ENCODE results near the gene UBTD1.
"Not testable (repeated sequence)": the region's sequence is repeated elsewhere in the genome, so short reads cannot be mapped to it uniquely, and the experiment has no call there.

UBTD1 gene

GRCh38 chr10:97517096-97517750, 18.5 kb downstream of the UBTD1 start:
- H3K27me3 ChIP-seq (replicated peaks; ENCODE audit: control insufficient read depth, insufficient read depth, low read length) = no peaks in the 10 kb centered on the region
- H3K36me3 ChIP-seq (ENCODE audit: control insufficient read depth, insufficient read depth, low read length, severe bottlenecking) = no peaks in the 10 kb centered on the region
- no peak overlapping the region for H3K9ac ChIP-seq (ENCODE audit: low read length)
- no peaks in the 10 kb centered on the region for H3K9me3 ChIP-seq (ENCODE audit: control insufficient read depth, low read length)
- peaks cover 23% of the 10 kb centered on the region for H3K4me1 ChIP-seq (ENCODE audit: control insufficient read depth, insufficient read depth, low read length)
- H3K4me3 ChIP-seq (ENCODE audit: low read length) = no peak overlapping the region
- DNase-seq (ENCODE audit: low read depth) = no peak

GRCh38 chr10:97517778-97518300, 19.1 kb downstream of the UBTD1 start:
- Histone ChIP-seq H3K4me1 (ENCODE audit: control insufficient read depth, insufficient read depth, low read length) (peaks cover 18% of the 10 kb centered on the region), H3K9ac (ENCODE audit: low read length) (no peak overlapping the region), H3K36me3 (ENCODE audit: control insufficient read depth, insufficient read depth, low read length, severe bottlenecking) (no peaks in the 10 kb centered on the region), H3K9me3 (ENCODE audit: control insufficient read depth, low read length) (no peaks in the 10 kb centered on the region), H3K27me3 (replicated peaks; ENCODE audit: control insufficient read depth, insufficient read depth, low read length) (no peaks in the 10 kb centered on the region), H3K4me3 (ENCODE audit: low read length) (no peak overlapping the region)
- DNase-seq (ENCODE audit: low read depth) = no peak

GRCh38 chr10:97518301-97519043, 19.7 kb downstream of the UBTD1 start:
- no peaks in the 10 kb centered on the region for H3K9me3 ChIP-seq (ENCODE audit: control insufficient read depth, low read length)
- peak; percentile 26 for DNase-seq (ENCODE audit: low read depth)
- no peak overlapping the region for H3K4me3 ChIP-seq (ENCODE audit: low read length)
- no peak overlapping the region for H3K9ac ChIP-seq (ENCODE audit: low read length)
- no peaks in the 10 kb centered on the region for H3K27me3 ChIP-seq (replicated peaks; ENCODE audit: control insufficient read depth, insufficient read depth, low read length)
- no peaks in the 10 kb centered on the region for H3K36me3 ChIP-seq (ENCODE audit: control insufficient read depth, insufficient read depth, low read length, severe bottlenecking)
- peaks cover 18% of the 10 kb centered on the region for H3K4me1 ChIP-seq (ENCODE audit: control insufficient read depth, insufficient read depth, low read length)

GRCh38 chr10:97519342-97519741, 20.6 kb downstream of the UBTD1 start:
- H3K4me1 ChIP-seq (ENCODE audit: control insufficient read depth, insufficient read depth, low read length) = peaks cover 18% of the 10 kb centered on the region
- no peak overlapping the region for H3K4me3 ChIP-seq (ENCODE audit: low read length)
- no peaks in the 10 kb centered on the region for H3K9me3 ChIP-seq (ENCODE audit: control insufficient read depth, low read length)
- no peaks in the 10 kb centered on the region for H3K36me3 ChIP-seq (ENCODE audit: control insufficient read depth, insufficient read depth, low read length, severe bottlenecking)
- peak; percentile 26 for DNase-seq (ENCODE audit: low read depth)
- no peak overlapping the region for H3K9ac ChIP-seq (ENCODE audit: low read length)
- no peaks in the 10 kb centered on the region for H3K27me3 ChIP-seq (replicated peaks; ENCODE audit: control insufficient read depth, insufficient read depth, low read length)

GRCh38 chr10:97520520-97520919, 21.8 kb downstream of the UBTD1 start:
- Histone ChIP-seq H3K9me3 (ENCODE audit: control insufficient read depth, low read length) (no peaks in the 10 kb centered on the region), H3K9ac (ENCODE audit: low read length) (no peak overlapping the region), H3K27me3 (replicated peaks; ENCODE audit: control insufficient read depth, insufficient read depth, low read length) (no peaks in the 10 kb centered on the region), H3K4me1 (ENCODE audit: control insufficient read depth, insufficient read depth, low read length) (peaks cover 18% of the 10 kb centered on the region), H3K4me3 (ENCODE audit: low read length) (no peak overlapping the region), H3K36me3 (ENCODE audit: control insufficient read depth, insufficient read depth, low read length, severe bottlenecking) (no peaks in the 10 kb centered on the region)
- no peak for DNase-seq (ENCODE audit: low read depth)

- Histone ChIP-seq H3K9ac (ENCODE audit: low read length) (no peak overlapping the region), H3K27me3 (replicated peaks; ENCODE audit: control insufficient read depth, insufficient read depth, low read length) (no peaks in the 10 kb centered on the region), H3K4me1 (ENCODE audit: control insufficient read depth, insufficient read depth, low read length) (peaks cover 18% of the 10 kb centered on the region), H3K36me3 (ENCODE audit: control insufficient read depth, insufficient read depth, low read length, severe bottlenecking) (no peaks in the 10 kb centered on the region), H3K4me3 (ENCODE audit: low read length) (no peak overlapping the region), H3K9me3 (ENCODE audit: control insufficient read depth, low read length) (no peaks in the 10 kb centered on the region)
- no peak for DNase-seq (ENCODE audit: low read depth)
Observed at GRCh38 chr10:97520978-97521761, 22.4 kb downstream of the UBTD1 start.

- no peak for DNase-seq (ENCODE audit: low read depth)
- H3K36me3 ChIP-seq (ENCODE audit: control insufficient read depth, insufficient read depth, low read length, severe bottlenecking) = no peaks in the 10 kb centered on the region
- H3K4me1 ChIP-seq (ENCODE audit: control insufficient read depth, insufficient read depth, low read length) = peaks cover 23% of the 10 kb centered on the region
- H3K9ac ChIP-seq (ENCODE audit: low read length) = no peak overlapping the region
- H3K27me3 ChIP-seq (replicated peaks; ENCODE audit: control insufficient read depth, insufficient read depth, low read length) = no peaks in the 10 kb centered on the region
- H3K4me3 ChIP-seq (ENCODE audit: low read length) = no peak overlapping the region
- no peaks in the 10 kb centered on the region for H3K9me3 ChIP-seq (ENCODE audit: control insufficient read depth, low read length)
Observed at GRCh38 chr10:97522071-97522470, 23.3 kb downstream of the UBTD1 start.

GRCh38 chr10:97522937-97523336, 24.2 kb downstream of the UBTD1 start:
- no peak overlapping the region for H3K4me3 ChIP-seq (ENCODE audit: low read length)
- H3K9ac ChIP-seq (ENCODE audit: low read length) = no peak overlapping the region
- no peaks in the 10 kb centered on the region for H3K9me3 ChIP-seq (ENCODE audit: control insufficient read depth, low read length)
- no peaks in the 10 kb centered on the region for H3K27me3 ChIP-seq (replicated peaks; ENCODE audit: control insufficient read depth, insufficient read depth, low read length)
- DNase-seq (ENCODE audit: low read depth) = no peak
- peaks cover 23% of the 10 kb centered on the region for H3K4me1 ChIP-seq (ENCODE audit: control insufficient read depth, insufficient read depth, low read length)
- H3K36me3 ChIP-seq (ENCODE audit: control insufficient read depth, insufficient read depth, low read length, severe bottlenecking) = no peaks in the 10 kb centered on the region

GRCh38 chr10:97525086-97525485, 26.4 kb downstream of the UBTD1 start:
- no peak overlapping the region for H3K4me3 ChIP-seq (ENCODE audit: low read length)
- H3K27me3 ChIP-seq (replicated peaks; ENCODE audit: control insufficient read depth, insufficient read depth, low read length) = no peaks in the 10 kb centered on the region
- no peaks in the 10 kb centered on the region for H3K36me3 ChIP-seq (ENCODE audit: control insufficient read depth, insufficient read depth, low read length, severe bottlenecking)
- H3K9ac ChIP-seq (ENCODE audit: low read length) = no peak overlapping the region
- peaks cover 4% of the 10 kb centered on the region for H3K4me1 ChIP-seq (ENCODE audit: control insufficient read depth, insufficient read depth, low read length)
- DNase-seq (ENCODE audit: low read depth) = no peak
- H3K9me3 ChIP-seq (ENCODE audit: control insufficient read depth, low read length) = no peaks in the 10 kb centered on the region

- Histone ChIP-seq H3K36me3 (ENCODE audit: control insufficient read depth, insufficient read depth, low read length, severe bottlenecking) (no peaks in the 10 kb centered on the region), H3K27me3 (replicated peaks; ENCODE audit: control insufficient read depth, insufficient read depth, low read length) (no peaks in the 10 kb centered on the region), H3K9me3 (ENCODE audit: control insufficient read depth, low read length) (no peaks in the 10 kb centered on the region), H3K4me1 (ENCODE audit: control insufficient read depth, insufficient read depth, low read length) (peaks cover 4% of the 10 kb centered on the region), H3K9ac (ENCODE audit: low read length) (no peak overlapping the region), H3K4me3 (ENCODE audit: low read length) (no peak overlapping the region)
- no peak for DNase-seq (ENCODE audit: low read depth)
Observed at GRCh38 chr10:97525683-97526110, 27.0 kb downstream of the UBTD1 start.

GRCh38 chr10:97528876-97529275, 30.2 kb downstream of the UBTD1 start:
- not testable (repeated sequence) for H3K4me1 ChIP-seq (ENCODE audit: control insufficient read depth, insufficient read depth, low read length); DNase-seq (ENCODE audit: low read depth); H3K36me3 ChIP-seq (ENCODE audit: control insufficient read depth, insufficient read depth, low read length, severe bottlenecking); H3K27me3 ChIP-seq (replicated peaks; ENCODE audit: control insufficient read depth, insufficient read depth, low read length); H3K9me3 ChIP-seq (ENCODE audit: control insufficient read depth, low read length); H3K9ac ChIP-seq (ENCODE audit: low read length); H3K4me3 ChIP-seq (ENCODE audit: low read length)

Data from adipocyte (in vitro differentiated cells).